Activated naive CD4-positive, alpha-beta T cell treated with anti-CD3 and anti-CD28 coated beads for 36 hours (primary cell): Measurements from ENCODE around the gene WASF2. TPM values are rescaled to one million over a fixed set of nuclear protein-coding genes. Genes with fewer than 3 reads are reported as not detected.

Experiments used
- CTCF ChIA-PET: fragments of 350-600 bp; sonication (Branson Sonifier 250); formaldehyde crosslinking; loops from one replicate; lab custom pipeline; 2021; ENCODE audit warnings: antibody characterized with exemption; lab: Charles Lee
- DNase-seq: peaks from one replicate; pipeline ENCODE4 v3.0.0-alpha.2; 2020
- H3K27ac Mint-ChIP-seq: one replicate; pipeline ENCODE4 v1.8.0; 2021; ENCODE audit warnings: mild to moderate bottlenecking, mixed read lengths
- H3K27me3 Mint-ChIP-seq: one replicate; pipeline ENCODE4 v1.8.0; 2021; ENCODE audit warnings: low read depth, mixed read lengths
- H3K36me3 Mint-ChIP-seq: one replicate; pipeline ENCODE4 v1.8.0; 2021; ENCODE audit warnings: low read depth, mixed read lengths
- H3K4me1 Mint-ChIP-seq: one replicate; pipeline ENCODE4 v1.8.0; 2021; ENCODE audit warnings: low read depth, mixed read lengths
- H3K4me3 Mint-ChIP-seq: one replicate; pipeline ENCODE4 v1.8.0; 2021; ENCODE audit warnings: mild to moderate bottlenecking, moderate library complexity, mixed read lengths
- H3K9me3 Mint-ChIP-seq: one replicate; pipeline ENCODE4 v1.8.0; 2021; ENCODE audit warnings: mixed read lengths
- intact Hi-C: fragments of 100-400 bp; cut with micrococcal nuclease; formaldehyde crosslinking; loops from one replicate; pipeline ENCODE4 v1.15.1; 2023
- total RNA-seq, 2 experiments: library from RNA; stranded (reverse); gene quantifications; one replicate each; pipeline ENCODE4 v1.2.3, GENCODE V29; 2021

The WASF2 gene
- total RNA-seq, 2 experiments from 2014 or later: 105 to 106 TPM

GRCh38 chr1:27527890-27528817 is 38.2 kb upstream of the WASF2 start:
- Mint-ChIP-seq H3K27me3 (no peaks in the 10 kb centered on the region), H3K4me3 (peak overlapping the region; percentile 63), H3K4me1 (peaks cover 54% of the 10 kb centered on the region), H3K9me3 (no peaks in the 10 kb centered on the region), H3K27ac (no peak overlapping the region), H3K36me3 (no peaks in the 10 kb centered on the region)
- CTCF ChIA-PET: interaction anchor here (1.0 to 5.7 kb wide), 4 partner anchors 28 to 112 kb away, joined by 3 to 42 read pairs (median 4); partner anchors contain the start of gene AHDC1
- DNase-seq: peak; percentile 55
- intact Hi-C loops: loop anchor here (1.0 kb wide), 1 partner anchor 40 kb away; no protein-coding TSS in a partner anchor

GRCh38 chr1:27527223-27527889 is 37.4 kb upstream of the WASF2 start:
- CTCF ChIA-PET: interaction anchor here (1.0 to 5.7 kb wide), 5 partner anchors 11 to 111 kb away, joined by 3 to 42 read pairs (median 5); partner anchors contain the start of gene AHDC1
- DNase-seq: peak; percentile 64
- peaks cover 51% of the 10 kb centered on the region for H3K4me1 Mint-ChIP-seq
- no peaks in the 10 kb centered on the region for H3K9me3 Mint-ChIP-seq
- no peaks in the 10 kb centered on the region for H3K27me3 Mint-ChIP-seq
- H3K4me3 Mint-ChIP-seq: peak overlapping the region; percentile 69
- intact Hi-C loops: loop anchor here (1.0 kb wide), 1 partner anchor 41 kb away; no protein-coding TSS in a partner anchor
- no peaks in the 10 kb centered on the region for H3K36me3 Mint-ChIP-seq
- H3K27ac Mint-ChIP-seq: no peak overlapping the region

- peak overlapping the region; percentile 72 for H3K27ac Mint-ChIP-seq
Observed at GRCh38 chr1:27526569-27527222, 36.7 kb upstream of the WASF2 start.

GRCh38 chr1:27525296-27526272 is 35.6 kb upstream of the WASF2 start:
- H3K4me1 Mint-ChIP-seq: peaks cover 56% of the 10 kb centered on the region
- no peaks in the 10 kb centered on the region for H3K36me3 Mint-ChIP-seq
- peak; percentile 83 for DNase-seq
- CTCF ChIA-PET: interaction anchor here (0.6 to 5.7 kb wide), 7 partner anchors 10 to 137 kb away, joined by 3 to 42 read pairs (median 4); partner anchors contain the start of gene AHDC1
- no peaks in the 10 kb centered on the region for H3K27me3 Mint-ChIP-seq
- no peaks in the 10 kb centered on the region for H3K9me3 Mint-ChIP-seq
- H3K27ac Mint-ChIP-seq: peak overlapping the region; percentile 72
- peak overlapping the region; percentile 69 for H3K4me3 Mint-ChIP-seq
- intact Hi-C loops: no loop called here

More at GRCh38 chr1:27526569-27527222, 36.7 kb upstream of the WASF2 start:
- H3K4me3 Mint-ChIP-seq: peak overlapping the region; percentile 69
- no peaks in the 10 kb centered on the region for H3K36me3 Mint-ChIP-seq
- intact Hi-C loops: loop anchor here (1.0 kb wide), 1 partner anchor 42 kb away; no protein-coding TSS in a partner anchor
- H3K27me3 Mint-ChIP-seq: no peaks in the 10 kb centered on the region
- CTCF ChIA-PET: interaction anchor here (1.1 to 5.7 kb wide), 6 partner anchors 11 to 110 kb away, joined by 3 to 42 read pairs (median 5); partner anchors contain the start of gene AHDC1
- DNase-seq: peak; percentile 52
- no peaks in the 10 kb centered on the region for H3K9me3 Mint-ChIP-seq
- H3K4me1 Mint-ChIP-seq: peaks cover 51% of the 10 kb centered on the region

GRCh38 chr1:27523337-27524020 is 33.5 kb upstream of the WASF2 start:
- Mint-ChIP-seq H3K36me3 (no peaks in the 10 kb centered on the region), H3K4me1 (peaks cover 66% of the 10 kb centered on the region), H3K27me3 (no peaks in the 10 kb centered on the region), H3K9me3 (no peaks in the 10 kb centered on the region), H3K4me3 (peak overlapping the region; percentile 79), H3K27ac (peak overlapping the region; percentile 90)
- DNase-seq: no peak
- intact Hi-C loops: loop anchor here (1.0 to 5.0 kb wide), 6 partner anchors 33 to 181 kb away; partner anchors contain the start of genes SYTL1 and WASF2
- CTCF ChIA-PET: interaction anchor here (0.6 to 5.7 kb wide), 11 partner anchors 18 to 173 kb away, joined by 3 to 42 read pairs (median 4); partner anchors contain the start of genes AHDC1 and WASF2

GRCh38 chr1:27522432-27523336 is 32.7 kb upstream of the WASF2 start:
- DNase-seq: peak; percentile 85
- CTCF ChIA-PET: interaction anchor here (0.6 to 5.7 kb wide), 12 partner anchors 32 to 174 kb away, joined by 3 to 42 read pairs (median 4); partner anchors contain the start of genes AHDC1 and WASF2
- H3K4me3 Mint-ChIP-seq: peak overlapping the region; percentile 79
- no peaks in the 10 kb centered on the region for H3K36me3 Mint-ChIP-seq
- H3K9me3 Mint-ChIP-seq: no peaks in the 10 kb centered on the region
- peaks cover 70% of the 10 kb centered on the region for H3K4me1 Mint-ChIP-seq
- peak overlapping the region; percentile 90 for H3K27ac Mint-ChIP-seq
- H3K27me3 Mint-ChIP-seq: no peaks in the 10 kb centered on the region
- intact Hi-C loops: loop anchor here (1.0 to 5.0 kb wide), 6 partner anchors 32 to 180 kb away; partner anchors contain the start of genes SYTL1 and WASF2

- intact Hi-C loops: loop anchor here (1.0 to 5.0 kb wide), 5 partner anchors 91 to 180 kb away; partner anchors contain the start of gene SYTL1
- CTCF ChIA-PET: interaction anchor here (0.5 to 1.6 kb wide), 7 partner anchors 33 to 258 kb away, joined by 3 to 4 read pairs (median 4); no protein-coding TSS in a partner anchor
- Mint-ChIP-seq H3K36me3 (no peaks in the 10 kb centered on the region), H3K4me1 (peaks cover 69% of the 10 kb centered on the region), H3K27me3 (no peaks in the 10 kb centered on the region), H3K27ac (peak overlapping the region; percentile 90), H3K9me3 (no peaks in the 10 kb centered on the region), H3K4me3 (peak overlapping the region; percentile 79)
- peak; percentile 25 for DNase-seq
Observed at GRCh38 chr1:27521861-27522431, 32.0 kb upstream of the WASF2 start.

GRCh38 chr1:27521336-27521831 is 31.4 kb upstream of the WASF2 start:
- Mint-ChIP-seq H3K27ac (peak overlapping the region; percentile 90), H3K4me1 (peaks cover 64% of the 10 kb centered on the region)
- intact Hi-C loops: loop anchor here (1.0 to 5.0 kb wide), 2 partner anchors 105 to 179 kb away; partner anchors contain the start of gene SYTL1

GRCh38 chr1:27520651-27521050 is 30.7 kb upstream of the WASF2 start:
- Mint-ChIP-seq H3K4me3 (peak overlapping the region; percentile 79), H3K27me3 (no peaks in the 10 kb centered on the region), H3K27ac (no peak overlapping the region), H3K9me3 (no peaks in the 10 kb centered on the region), H3K36me3 (no peaks in the 10 kb centered on the region), H3K4me1 (peaks cover 59% of the 10 kb centered on the region)
- DNase-seq: no peak
- intact Hi-C loops: loop anchor here (1.0 to 5.0 kb wide), 2 partner anchors 104 to 178 kb away; partner anchors contain the start of gene SYTL1
- CTCF ChIA-PET: interaction anchor here (1.0 to 1.6 kb wide), 3 partner anchors 35 to 131 kb away, joined by 3 to 4 read pairs (median 3); no protein-coding TSS in a partner anchor

More at GRCh38 chr1:27521336-27521831, 31.4 kb upstream of the WASF2 start:
- no peaks in the 10 kb centered on the region for H3K9me3 Mint-ChIP-seq
- peak; percentile 60 for DNase-seq
- no peaks in the 10 kb centered on the region for H3K27me3 Mint-ChIP-seq
- peak overlapping the region; percentile 79 for H3K4me3 Mint-ChIP-seq
- H3K36me3 Mint-ChIP-seq: no peaks in the 10 kb centered on the region
- CTCF ChIA-PET: interaction anchor here (0.5 to 1.6 kb wide), 7 partner anchors 34 to 258 kb away, joined by 3 to 4 read pairs (median 3); no protein-coding TSS in a partner anchor
